HCT116 (cell line): ENCODE results near the gene LY6G5B. TPM values are rescaled to one million over a fixed set of nuclear protein-coding genes. Genes with fewer than 3 reads are reported as not detected.

ENCODE experiments used
- ATAC-seq: fragments of 200-7000 bp; cut with Tn5 transposase; 2 replicates; pipeline ENCODE4 v1.9.1; 2020; ENCODE audit warnings: mild to moderate bottlenecking, moderate library complexity
- BruUV-seq: library from RNA; stranded (reverse); fragments of 400-500 nt; replicated peaks from 2 replicates; lab custom pipeline; 2021; lab: Mats Ljungman, UMichigan
- CTCF ChIA-PET: fragments of 300-600 bp; sonication (Branson Sonifier 250); formaldehyde crosslinking; loops from one replicate; lab custom pipeline; 2021; ENCODE audit warnings: antibody characterized with exemption; lab: Charles Lee
- POLR2A ChIA-PET: fragments of 300-600, 350-600 bp; sonication (Branson Sonifier 250); formaldehyde crosslinking; loops from one replicate; lab custom pipeline; 2021; ENCODE audit warnings: antibody characterized with exemption; lab: Charles Lee
- RAD21 ChIA-PET, 2 experiments: fragments of 300-600 bp; sonication (Branson Sonifier 250); formaldehyde crosslinking; loops; one replicate each; lab custom pipeline; 2023; ENCODE audit warnings: low total read pairs in 2 of 2; ENCODE audit not compliant: uncharacterized antibody in 2 of 2, unreplicated experiment in 2 of 2, low non-redundant PET in 1 of 2; lab: Charles Lee
- DNase-seq: peaks from one replicate; pipeline ENCODE4 v3.0.0-alpha.2; 2010; ENCODE audit warnings: low read depth, low spot score
- H2AFZ ChIP-seq: fragments of 200-600 bp; shearing (Covaris generic), sonication (generic); 2 replicates; pipeline ENCODE4 v1.6.1; 2017; ENCODE audit warnings: low read depth, mixed run types, mixed read lengths, antibody characterized with exemption, low read length; ENCODE audit not compliant: poor library complexity, severe bottlenecking
- H3K27ac ChIP-seq: 2 replicates; pipeline ENCODE4 v1.5.1; 2012; ENCODE audit warnings: low read depth, low read length
- H3K27me3 ChIP-seq: fragments of 200-600 bp; sonication (generic); 2 replicates; pipeline ENCODE4 v1.6.1; 2016; ENCODE audit warnings: mixed run types, low read length, mixed read lengths; ENCODE audit not compliant: insufficient read depth
- H3K36me3 ChIP-seq, 2 experiments: fragments of 200-500 bp in 1 of 2; fragments of 200-600 bp in 1 of 2; sonication (Bioruptor generic) in 1 of 2; sonication (generic) in 1 of 2; 2 replicates each; pipeline versions ENCODE4 v1.5.1 to v1.6.1; 2014 to 2016; ENCODE audit warnings: low read length in 2 of 2, inconsistent platforms in 1 of 2, mixed read lengths in 1 of 2, mixed run types in 1 of 2; ENCODE audit not compliant: insufficient read depth in 2 of 2, control insufficient read depth in 1 of 2
- H3K4me1 ChIP-seq, 2 experiments: fragments of 200-600 bp in 1 of 2; sonication (generic) in 1 of 2; 2 replicates each; pipeline versions ENCODE4 v1.5.1 to v1.6.1; 2012 to 2017; ENCODE audit warnings: low read length in 2 of 2, inconsistent platforms in 1 of 2, mild to moderate bottlenecking in 1 of 2, mixed read lengths in 1 of 2, mixed run types in 1 of 2, moderate library complexity in 1 of 2; ENCODE audit not compliant: insufficient read depth in 2 of 2, control insufficient read depth in 1 of 2
- H3K4me2 ChIP-seq: fragments of 200-600 bp; sonication (generic); 2 replicates; pipeline ENCODE4 v1.6.1; 2017; ENCODE audit warnings: mixed run types, low read length, mixed read lengths
- H3K4me3 ChIP-seq, 2 experiments: fragments of 200-600 bp in 1 of 2; sonication (generic) in 1 of 2; replicated peaks in 1 of 2; 2 replicates each; pipeline ENCODE4 v1.5.1; 2011 to 2016; ENCODE audit warnings: low read length in 2 of 2, control low read depth in 1 of 2, low read depth in 1 of 2, mild to moderate bottlenecking in 1 of 2, mixed read lengths in 1 of 2, mixed run types in 1 of 2
- H3K79me2 ChIP-seq: fragments of 200-600 bp; sonication (generic); 2 replicates; pipeline ENCODE4 v1.6.1; 2017; ENCODE audit warnings: mild to moderate bottlenecking, mixed run types, low read length, moderate library complexity, mixed read lengths; ENCODE audit not compliant: insufficient read depth
- H3K9ac ChIP-seq: fragments of 200-600 bp; sonication (generic); 2 replicates; pipeline ENCODE4 v1.6.1; 2016; ENCODE audit warnings: low read length, mixed read lengths
- H3K9me2 ChIP-seq: fragments of 200-600 bp; sonication (generic), shearing (Covaris generic); 2 replicates; pipeline ENCODE4 v1.6.1; 2017; ENCODE audit warnings: mixed run types, mild to moderate bottlenecking, moderate library complexity; ENCODE audit not compliant: insufficient read depth
- H3K9me3 ChIP-seq, 2 experiments: fragments of 200-500 bp in 1 of 2; fragments of 200-600 bp in 1 of 2; sonication (Bioruptor generic) in 1 of 2; sonication (generic) in 1 of 2; 2 replicates each; pipeline ENCODE4 v1.6.1; 2014 to 2017; ENCODE audit warnings: low read length in 2 of 2, mixed read lengths in 2 of 2, inconsistent platforms in 1 of 2, low read depth in 1 of 2, mild to moderate bottlenecking in 1 of 2, mixed run types in 1 of 2, moderate library complexity in 1 of 2; ENCODE audit not compliant: control insufficient read depth in 1 of 2, insufficient read depth in 1 of 2
- H4K20me1 ChIP-seq: fragments of 200-600 bp; sonication (generic), shearing (Covaris generic); 2 replicates; pipeline ENCODE4 v1.6.1; 2017; ENCODE audit warnings: mixed run types, mild to moderate bottlenecking, moderate library complexity; ENCODE audit not compliant: insufficient read depth
- ATF3 ChIP-seq: IDR thresholded peaks from 2 replicates; pipeline ENCODE4 v1.6.1; 2012
- CBX3 ChIP-seq: IDR thresholded peaks from 2 replicates; pipeline ENCODE4 v1.6.1; 2012; ENCODE audit warnings: low read depth
- CEBPB ChIP-seq: IDR thresholded peaks from 2 replicates; pipeline ENCODE4 v1.6.1; 2012; ENCODE audit warnings: low read depth
- EGR1 ChIP-seq: IDR thresholded peaks from 2 replicates; pipeline ENCODE4 v1.6.1; 2012; ENCODE audit warnings: low read depth
- ELF1 ChIP-seq: IDR thresholded peaks from 2 replicates; pipeline ENCODE4 v1.6.1; 2012; ENCODE audit warnings: low read depth, borderline replicate concordance
- JUND ChIP-seq: IDR thresholded peaks from 2 replicates; pipeline ENCODE4 v1.6.1; 2012
- MAX ChIP-seq: IDR thresholded peaks from 2 replicates; pipeline ENCODE4 v1.6.1; 2012
- POLR2A ChIP-seq: IDR thresholded peaks from 2 replicates; pipeline ENCODE4 v1.7.0; 2011; ENCODE audit warnings: borderline replicate concordance; ENCODE audit not compliant: insufficient read depth, insufficient read length; ENCODE audit errors: extremely low read depth
- RAD21 ChIP-seq: IDR thresholded peaks from 2 replicates; pipeline ENCODE4 v1.6.1; 2012; ENCODE audit warnings: low read depth, mild to moderate bottlenecking
- REST ChIP-seq: IDR thresholded peaks from 2 replicates; pipeline ENCODE4 v1.6.1; 2012; ENCODE audit warnings: low read depth
- SIN3A ChIP-seq: IDR thresholded peaks from 2 replicates; pipeline ENCODE4 v1.6.1; 2012; ENCODE audit warnings: low read depth
- SP1 ChIP-seq: IDR thresholded peaks from 2 replicates; pipeline ENCODE4 v1.6.1; 2012; ENCODE audit warnings: low read depth
- SRF ChIP-seq: IDR thresholded peaks from 2 replicates; pipeline ENCODE4 v1.6.1; 2012; ENCODE audit warnings: low read depth
- TCF7L2 ChIP-seq: IDR thresholded peaks from 2 replicates; pipeline ENCODE4 v1.7.0; 2011; ENCODE audit warnings: borderline replicate concordance, inconsistent platforms; ENCODE audit not compliant: insufficient read depth, insufficient read length; ENCODE audit errors: extremely low read depth
- ZFX ChIP-seq: fragments of 450-650 bp; IDR thresholded peaks from 2 replicates; pipeline ENCODE4 v1.6.1; 2017
- ZNF274 ChIP-seq: fragments of 200-500 bp; sonication (Bioruptor generic); IDR thresholded peaks from 2 replicates; pipeline ENCODE4 v1.6.1; 2014; ENCODE audit warnings: mild to moderate bottlenecking, low read depth, low read length, inconsistent platforms
- intact Hi-C: fragments of 100-400 bp; cut with micrococcal nuclease; formaldehyde crosslinking; loops from 2 replicates; pipeline ENCODE4 v1.10.0; 2022
- total RNA-seq: library from RNA; stranded (reverse); gene quantifications from one replicate; pipeline ENCODE4 v1.2.1, GENCODE V29; 2021; ENCODE audit not compliant: unreplicated experiment

Gene LY6G5B
- total RNA-seq, 1 experiment from 2014 or later = 15.4 TPM

GRCh38 chr6:31632279-31632946 is 37.4 kb upstream of the LY6G5B start:
- H3K79me2 ChIP-seq = peaks cover 60% of the 10 kb centered on the region; the same call in 1 of the 2 replicates
- intact Hi-C loops = no loop called here
- H3K36me3 ChIP-seq = peaks cover 58 to 94% of the 10 kb centered on the region in 2 experiments
- no peaks in the 10 kb centered on the region for H3K9me3 ChIP-seq
- no peak overlapping the region for H3K27ac ChIP-seq
- H3K9me2 ChIP-seq = no peaks in the 10 kb centered on the region
- no peak overlapping the region for H3K4me2 ChIP-seq
- BruUV-seq = no TSS peak
- no peak overlapping the region for H3K9ac ChIP-seq
- no peaks in the 10 kb centered on the region for H3K27me3 ChIP-seq
- H4K20me1 ChIP-seq = no peaks in the 10 kb centered on the region
- CTCF ChIA-PET = no interaction called here
- TF ChIP-seq SP1 (no peak), EGR1 (no peak), TCF7L2 (no peak), CEBPB (no peak), ZFX (no peak), CBX3 (no peak), POLR2A (no peak), ATF3 (no peak), SRF (no peak), MAX (no peak)
- ATAC-seq (peak; percentile 7; the same call in 1 of the 2 replicates), DNase-seq (no peak)
- H3K4me1 ChIP-seq = no peaks in the 10 kb centered on the region
- POLR2A ChIA-PET = no interaction called here
- no peak overlapping the region for H2AFZ ChIP-seq
- no peak overlapping the region for H3K4me3 ChIP-seq
- RAD21 ChIA-PET = no interaction called here

GRCh38 chr6:31633447-31633846 is 36.3 kb upstream of the LY6G5B start:
- DNase-seq (no peak), ATAC-seq (no peak)
- peaks cover 50 to 83% of the 10 kb centered on the region in 2 experiments for H3K36me3 ChIP-seq
- CTCF ChIA-PET = no interaction called here
- RAD21 ChIA-PET = no interaction called here
- no peaks in the 10 kb centered on the region for H3K4me1 ChIP-seq
- POLR2A ChIA-PET = no interaction called here
- intact Hi-C loops = no loop called here
- H3K9me2 ChIP-seq = no peaks in the 10 kb centered on the region
- no peaks in the 10 kb centered on the region for H3K27me3 ChIP-seq
- no peak overlapping the region for H3K27ac ChIP-seq
- no peaks in the 10 kb centered on the region for H4K20me1 ChIP-seq
- no peak overlapping the region for H3K4me2 ChIP-seq
- H3K9me3 ChIP-seq = no peaks in the 10 kb centered on the region
- peaks cover 50% of the 10 kb centered on the region; the same call in 1 of the 2 replicates for H3K79me2 ChIP-seq
- BruUV-seq = no TSS peak
- no peak overlapping the region for H3K4me3 ChIP-seq
- no peak overlapping the region for H2AFZ ChIP-seq
- no peak overlapping the region for H3K9ac ChIP-seq
- no peak for TF ChIP-seq RAD21
- TF ChIP-seq SIN3A = no peak
- TF ChIP-seq TCF7L2 = no peak
- no peak for TF ChIP-seq MAX
- TF ChIP-seq ELF1 = no peak
- no peak for TF ChIP-seq ZNF274
- TF ChIP-seq CBX3 = no peak
- no peak for TF ChIP-seq EGR1
- no peak for TF ChIP-seq JUND
- TF ChIP-seq REST = no peak
- TF ChIP-seq SRF = no peak
- TF ChIP-seq ATF3 = no peak
